Measurements from ENCODE around the gene NRXN3. TPM values are rescaled to one million over a fixed set of nuclear protein-coding genes. Genes with fewer than 3 reads are reported as not detected.

Gene NRXN3
- total RNA-seq, 1 experiment from 2014 or later = not detected

DNA sequence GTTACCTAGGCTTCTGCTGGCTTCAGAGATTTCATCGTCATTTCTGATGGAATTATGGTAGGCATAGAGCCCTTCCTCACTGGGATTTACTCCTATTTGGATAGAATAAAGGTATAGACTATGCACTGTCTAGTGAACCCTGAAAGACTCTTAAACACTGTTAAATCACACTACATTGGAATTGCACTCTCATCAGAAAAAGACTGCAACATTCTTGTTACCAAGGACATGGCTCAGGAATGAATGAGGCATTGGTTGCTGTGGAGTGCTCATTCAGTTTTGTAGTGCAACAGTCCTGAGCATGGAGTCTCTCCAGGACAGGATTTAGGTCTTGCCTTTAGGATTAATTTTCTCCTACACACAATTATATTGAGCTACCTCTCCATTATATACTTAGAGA, 483.0 kb downstream of the NRXN3 start:
- Histone ChIP-seq H3K36me3 (ENCODE audit: control insufficient read depth in 1 of 2, insufficient read depth in 2 of 2, low read length in 2 of 2) (no peaks in the 10 kb centered on the region), H3K9me2 (ENCODE audit: insufficient read depth) (no peaks in the 10 kb centered on the region), H3K27me3 (ENCODE audit: insufficient read depth, low read length) (no peaks in the 10 kb centered on the region), H4K20me1 (ENCODE audit: insufficient read depth) (no peaks in the 10 kb centered on the region), H3K79me2 (ENCODE audit: insufficient read depth, low read length) (no peaks in the 10 kb centered on the region), H3K9me3 (ENCODE audit: control insufficient read depth in 1 of 2, insufficient read depth in 1 of 2, low read depth in 1 of 2, low read length in 2 of 2) (no peaks in the 10 kb centered on the region; a peak in 1 of 4 replicates), H3K4me2 (ENCODE audit: low read length) (no peak overlapping the region), H3K4me1 (ENCODE audit: control insufficient read depth in 1 of 2, insufficient read depth in 2 of 2, low read length in 2 of 2) (no peaks in the 10 kb centered on the region), H2AFZ (ENCODE audit: low read depth, low read length, poor library complexity, severe bottlenecking) (no peak overlapping the region), H3K9ac (ENCODE audit: low read length) (no peak overlapping the region), H3K27ac (ENCODE audit: low read depth, low read length) (no peak overlapping the region), H3K4me3 (replicated peaks in 1 of 2; ENCODE audit: low read depth in 1 of 2, low read length in 2 of 2) (no peak overlapping the region)
- RAD21 ChIA-PET (ENCODE audit: low non-redundant PET in 1 of 2, low total read pairs in 2 of 2, uncharacterized antibody in 2 of 2, unreplicated experiment in 2 of 2) = no interaction called here
- TF ChIP-seq FOSL1 (IDR thresholded peaks at IDR 0.05; ENCODE audit: low read depth) = no peak
- TF ChIP-seq, protein P1, sequence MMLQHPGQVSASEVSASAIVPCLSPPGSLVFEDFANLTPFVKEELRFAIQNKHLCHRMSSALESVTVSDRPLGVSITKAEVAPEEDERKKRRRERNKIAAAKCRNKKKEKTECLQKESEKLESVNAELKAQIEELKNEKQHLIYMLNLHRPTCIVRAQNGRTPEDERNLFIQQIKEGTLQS (IDR thresholded peaks at IDR 0.05) = no peak
- no peak for TF ChIP-seq SIN3A (IDR thresholded peaks at IDR 0.05; ENCODE audit: low read depth)
- TF ChIP-seq ZFX (IDR thresholded peaks at IDR 0.05) = no peak
- TF ChIP-seq RAD21 (IDR thresholded peaks at IDR 0.05; ENCODE audit: low read depth) = no peak
- TF ChIP-seq CBX3 (IDR thresholded peaks at IDR 0.05; ENCODE audit: low read depth) = no peak
- TF ChIP-seq EZH2 (IDR thresholded peaks at IDR 0.05) = no peak
- no peak for TF ChIP-seq TCF7L2 (IDR thresholded peaks at IDR 0.05; ENCODE audit: borderline replicate concordance, extremely low read depth, insufficient read depth, insufficient read length)
- no peak for TF ChIP-seq SP1 (IDR thresholded peaks at IDR 0.05; ENCODE audit: low read depth)
- TF ChIP-seq, protein P2, sequence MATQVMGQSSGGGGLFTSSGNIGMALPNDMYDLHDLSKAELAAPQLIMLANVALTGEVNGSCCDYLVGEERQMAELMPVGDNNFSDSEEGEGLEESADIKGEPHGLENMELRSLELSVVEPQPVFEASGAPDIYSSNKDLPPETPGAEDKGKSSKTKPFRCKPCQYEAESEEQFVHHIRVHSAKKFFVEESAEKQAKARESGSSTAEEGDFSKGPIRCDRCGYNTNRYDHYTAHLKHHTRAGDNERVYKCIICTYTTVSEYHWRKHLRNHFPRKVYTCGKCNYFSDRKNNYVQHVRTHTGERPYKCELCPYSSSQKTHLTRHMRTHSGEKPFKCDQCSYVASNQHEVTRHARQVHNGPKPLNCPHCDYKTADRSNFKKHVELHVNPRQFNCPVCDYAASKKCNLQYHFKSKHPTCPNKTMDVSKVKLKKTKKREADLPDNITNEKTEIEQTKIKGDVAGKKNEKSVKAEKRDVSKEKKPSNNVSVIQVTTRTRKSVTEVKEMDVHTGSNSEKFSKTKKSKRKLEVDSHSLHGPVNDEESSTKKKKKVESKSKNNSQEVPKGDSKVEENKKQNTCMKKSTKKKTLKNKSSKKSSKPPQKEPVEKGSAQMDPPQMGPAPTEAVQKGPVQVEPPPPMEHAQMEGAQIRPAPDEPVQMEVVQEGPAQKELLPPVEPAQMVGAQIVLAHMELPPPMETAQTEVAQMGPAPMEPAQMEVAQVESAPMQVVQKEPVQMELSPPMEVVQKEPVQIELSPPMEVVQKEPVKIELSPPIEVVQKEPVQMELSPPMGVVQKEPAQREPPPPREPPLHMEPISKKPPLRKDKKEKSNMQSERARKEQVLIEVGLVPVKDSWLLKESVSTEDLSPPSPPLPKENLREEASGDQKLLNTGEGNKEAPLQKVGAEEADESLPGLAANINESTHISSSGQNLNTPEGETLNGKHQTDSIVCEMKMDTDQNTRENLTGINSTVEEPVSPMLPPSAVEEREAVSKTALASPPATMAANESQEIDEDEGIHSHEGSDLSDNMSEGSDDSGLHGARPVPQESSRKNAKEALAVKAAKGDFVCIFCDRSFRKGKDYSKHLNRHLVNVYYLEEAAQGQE (IDR thresholded peaks at IDR 0.05; ENCODE audit: low read depth) = no peak
- TF ChIP-seq, protein P3, sequence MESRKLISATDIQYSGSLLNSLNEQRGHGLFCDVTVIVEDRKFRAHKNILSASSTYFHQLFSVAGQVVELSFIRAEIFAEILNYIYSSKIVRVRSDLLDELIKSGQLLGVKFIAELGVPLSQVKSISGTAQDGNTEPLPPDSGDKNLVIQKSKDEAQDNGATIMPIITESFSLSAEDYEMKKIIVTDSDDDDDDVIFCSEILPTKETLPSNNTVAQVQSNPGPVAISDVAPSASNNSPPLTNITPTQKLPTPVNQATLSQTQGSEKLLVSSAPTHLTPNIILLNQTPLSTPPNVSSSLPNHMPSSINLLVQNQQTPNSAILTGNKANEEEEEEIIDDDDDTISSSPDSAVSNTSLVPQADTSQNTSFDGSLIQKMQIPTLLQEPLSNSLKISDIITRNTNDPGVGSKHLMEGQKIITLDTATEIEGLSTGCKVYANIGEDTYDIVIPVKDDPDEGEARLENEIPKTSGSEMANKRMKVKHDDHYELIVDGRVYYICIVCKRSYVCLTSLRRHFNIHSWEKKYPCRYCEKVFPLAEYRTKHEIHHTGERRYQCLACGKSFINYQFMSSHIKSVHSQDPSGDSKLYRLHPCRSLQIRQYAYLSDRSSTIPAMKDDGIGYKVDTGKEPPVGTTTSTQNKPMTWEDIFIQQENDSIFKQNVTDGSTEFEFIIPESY (IDR thresholded peaks at IDR 0.05; ENCODE audit: extremely low read depth, insufficient replicate concordance, low read length) = no peak
- no peak for TF ChIP-seq POLR2A (IDR thresholded peaks at IDR 0.05; ENCODE audit: borderline replicate concordance, extremely low read depth, insufficient read depth, insufficient read length)
- no peak for TF ChIP-seq ELF1 (IDR thresholded peaks at IDR 0.05; ENCODE audit: borderline replicate concordance, low read depth)
- TF ChIP-seq YY1 (IDR thresholded peaks at IDR 0.05; ENCODE audit: extremely low read depth, insufficient replicate concordance, low read depth, low read length) = no peak
- TF ChIP-seq EZH2phosphoT487 (IDR thresholded peaks at IDR 0.05; ENCODE audit: borderline replicate concordance) = no peak
- TF ChIP-seq ZNF274 (IDR thresholded peaks at IDR 0.05; ENCODE audit: low read depth, low read length) = no peak
- TF ChIP-seq JUND (IDR thresholded peaks at IDR 0.05) = no peak
- TF ChIP-seq, protein P4, sequence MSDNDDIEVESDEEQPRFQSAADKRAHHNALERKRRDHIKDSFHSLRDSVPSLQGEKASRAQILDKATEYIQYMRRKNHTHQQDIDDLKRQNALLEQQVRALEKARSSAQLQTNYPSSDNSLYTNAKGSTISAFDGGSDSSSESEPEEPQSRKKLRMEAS (IDR thresholded peaks at IDR 0.05) = no peak
- POLR2A ChIA-PET = no interaction called here
- DNase-seq (ENCODE audit: low read depth, low spot score) (no peak), ATAC-seq (no peak)
- intact Hi-C loops (cut with micrococcal nuclease) = no loop called here
- CTCF ChIA-PET = no interaction called here
- BruUV-seq (replicated peaks) = no TSS peak

Data from HCT116 (cell line).